ENCODE data around the gene PRXL2A. TPM values are rescaled to one million over a fixed set of nuclear protein-coding genes. Genes with fewer than 3 reads are reported as not detected.
A peak's percentile ranks its signal among the peaks of the same experiment; 100 is the strongest.

PRXL2A gene
- total RNA-seq, 1 experiment from 2014 or later = 47.1 TPM

GRCh38 chr10:80462981-80463741 is 54.8 kb downstream of the PRXL2A start:
- peaks cover 4% of the 10 kb centered on the region for H4K20me1 ChIP-seq (ENCODE audit: control insufficient read depth, insufficient read depth, insufficient read length)
- H3K27me3 Mint-ChIP-seq (ENCODE audit: low read depth) = peaks cover 20% of the 10 kb centered on the region

More at GRCh38 chr10:80462981-80463741, 54.8 kb downstream of the PRXL2A start:
- TF ChIP-seq CTCF (conservative IDR thresholded peaks at IDR 0.05) = no peak
- Mint-ChIP-seq H3K27ac (peak overlapping the region in 2 of 3 experiments; percentile 32 to 38; a peak in 3 of 7 replicates), H3K36me3 (ENCODE audit: insufficient read depth in 1 of 3, low read depth in 3 of 3) (no peaks in the 10 kb centered on the region; a peak in 1 of 7 replicates), H3K9me3 (no peaks in the 10 kb centered on the region), H3K4me1 (peaks cover 94 to 98% of the 10 kb centered on the region in 2 experiments), H3K4me3 (no peak overlapping the region; a peak in 1 of 5 replicates)
- no peak overlapping the region for H2BK15ac ChIP-seq (ENCODE audit: low read depth, low read length)
- H4K8ac ChIP-seq (replicated peaks; ENCODE audit: insufficient read length, low read depth, low read length) = no peak overlapping the region
- no peak overlapping the region for H2AFZ ChIP-seq (ENCODE audit: low read length)
- H4K91ac ChIP-seq (ENCODE audit: insufficient read length, low read depth, low read length) = no peak overlapping the region
- H2AK5ac ChIP-seq (ENCODE audit: insufficient read length, low read length) = no peak overlapping the region
- no peak overlapping the region for H3K4ac ChIP-seq (ENCODE audit: low read depth, low read length)
- no peak overlapping the region for H2BK5ac ChIP-seq (ENCODE audit: insufficient read length, low read length)
- H3K56ac ChIP-seq (ENCODE audit: insufficient read length, low read depth, low read length) = no peak overlapping the region
- no peak overlapping the region for H3K14ac ChIP-seq (ENCODE audit: insufficient read depth, low read length)
- H3K23ac ChIP-seq (ENCODE audit: insufficient read length, low read depth, low read length) = no peak overlapping the region
- H3K9ac ChIP-seq (ENCODE audit: extremely low read depth, insufficient read length, low read length) = no peak overlapping the region
- no peak overlapping the region for H3K27ac ChIP-seq (ENCODE audit: insufficient read length, low read depth, low read length)
- peaks cover 40% of the 10 kb centered on the region for H3K4me1 ChIP-seq (ENCODE audit: insufficient read depth, low read length)
- H3T11ph ChIP-seq (ENCODE audit: low read length) = no peak overlapping the region
- peaks cover 20% of the 10 kb centered on the region; the same call in 1 of the 2 replicates for H3K79me2 ChIP-seq (ENCODE audit: insufficient read depth, low read length)
- no peak overlapping the region for H2BK12ac ChIP-seq (ENCODE audit: insufficient read length, low read depth, low read length)
- H2BK20ac ChIP-seq (ENCODE audit: low read depth, low read length, poor library complexity, severe bottlenecking) = no peak overlapping the region
- no peak overlapping the region for H2BK120ac ChIP-seq (ENCODE audit: low read depth, low read length, poor library complexity, severe bottlenecking)
- no peak overlapping the region for H3K4me2 ChIP-seq (ENCODE audit: insufficient read depth, insufficient read length, low read length)
- H4K5ac ChIP-seq (ENCODE audit: insufficient read length, low read depth, low read length) = no peak overlapping the region
- peaks cover 5% of the 10 kb centered on the region for H3K79me1 ChIP-seq (ENCODE audit: insufficient read depth, low read depth, low read length, poor library complexity, severe bottlenecking)
- H3K23me2 ChIP-seq (ENCODE audit: insufficient read length, low read depth, low read length, poor library complexity, severe bottlenecking) = peaks cover 7% of the 10 kb centered on the region
- H3K27me3 ChIP-seq (ENCODE audit: insufficient read depth, low read length) = no peaks in the 10 kb centered on the region; the same call in 1 of the 2 replicates
- no peak overlapping the region for H3K18ac ChIP-seq (ENCODE audit: insufficient read length, low read depth, low read length)
- DNase-seq = no peak
- WGBS (ENCODE audit: extremely low coverage, insufficient read length, low lambda C conversion rate) = no CpG with 5 or more reads among the region's 5 CpGs
- no peaks in the 10 kb centered on the region for H3K9me3 ChIP-seq (ENCODE audit: control insufficient read depth, low read depth, low read length)
